Activated CD8-positive, alpha-beta memory T cell treated with anti-CD3 and anti-CD28 coated beads for 4 hours (primary cell): ENCODE measurements around the gene MEGF9.

Experiments
- DNase-seq, 2 donors: peaks; one replicate each; pipeline ENCODE4 v3.0.0-alpha.2; 2020; ENCODE audit warnings: low read depth in 2 of 2

The MEGF9 gene

DNA sequence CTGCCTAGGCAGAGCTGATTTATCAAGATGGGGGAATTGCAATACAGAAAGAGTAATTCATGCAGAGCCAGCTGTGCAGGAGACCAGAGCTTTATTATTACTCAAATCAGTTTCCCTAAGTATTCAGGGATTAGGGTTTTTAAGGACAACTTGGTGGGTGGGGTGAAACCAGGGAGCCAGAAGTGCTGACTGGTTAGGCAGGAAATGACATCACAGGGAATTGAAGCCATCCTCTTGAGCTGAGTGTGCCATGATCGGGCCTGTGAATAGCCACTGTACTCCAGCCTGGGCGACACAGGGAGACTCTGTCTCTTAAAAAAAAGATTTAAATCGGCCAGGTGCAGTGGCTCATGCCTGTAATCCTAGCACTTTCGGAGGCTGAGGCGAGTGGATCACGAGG is 89.0 kb downstream of the MEGF9 start:
- no peak for DNase-seq

DNA sequence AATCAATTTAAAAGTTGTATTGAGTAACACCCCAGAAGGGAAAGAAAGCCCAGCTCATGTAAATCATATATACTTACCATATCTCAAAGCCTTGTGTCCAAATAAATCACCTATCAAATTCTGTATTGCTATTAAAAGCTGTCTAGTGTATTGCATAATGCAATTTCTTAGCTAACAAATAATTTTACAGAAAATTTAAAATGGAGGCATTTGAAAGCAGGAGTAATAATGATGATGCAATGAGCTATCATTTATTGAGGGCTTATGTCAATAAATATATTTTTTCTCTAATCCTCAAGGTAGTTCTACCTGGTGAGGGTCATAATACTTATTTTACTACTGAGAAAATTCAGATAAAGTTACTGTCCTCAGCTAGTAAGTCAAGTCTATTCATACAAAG is 91.5 kb downstream of the MEGF9 start:
- DNase-seq = no peak

DNA sequence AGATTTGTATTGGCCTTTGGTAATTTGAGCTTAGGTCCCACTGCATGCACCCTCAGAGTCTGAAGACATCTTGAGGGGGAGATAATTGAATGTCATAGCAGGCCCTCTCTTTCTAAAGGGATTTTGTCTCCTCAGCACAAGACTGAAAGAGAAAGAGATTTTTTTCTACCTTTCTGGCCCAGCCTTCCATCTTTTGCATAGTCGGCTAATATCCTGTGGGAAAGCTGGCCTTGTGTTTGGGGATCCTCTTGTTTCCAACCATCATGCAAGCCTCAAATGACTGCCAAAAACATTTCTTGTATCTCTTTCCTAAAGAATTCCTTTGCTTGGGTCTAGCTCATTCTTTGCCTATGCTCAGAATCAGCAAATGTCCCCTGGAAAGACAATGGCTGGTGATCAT is 92.3 kb downstream of the MEGF9 start:
- no peak for DNase-seq

DNA sequence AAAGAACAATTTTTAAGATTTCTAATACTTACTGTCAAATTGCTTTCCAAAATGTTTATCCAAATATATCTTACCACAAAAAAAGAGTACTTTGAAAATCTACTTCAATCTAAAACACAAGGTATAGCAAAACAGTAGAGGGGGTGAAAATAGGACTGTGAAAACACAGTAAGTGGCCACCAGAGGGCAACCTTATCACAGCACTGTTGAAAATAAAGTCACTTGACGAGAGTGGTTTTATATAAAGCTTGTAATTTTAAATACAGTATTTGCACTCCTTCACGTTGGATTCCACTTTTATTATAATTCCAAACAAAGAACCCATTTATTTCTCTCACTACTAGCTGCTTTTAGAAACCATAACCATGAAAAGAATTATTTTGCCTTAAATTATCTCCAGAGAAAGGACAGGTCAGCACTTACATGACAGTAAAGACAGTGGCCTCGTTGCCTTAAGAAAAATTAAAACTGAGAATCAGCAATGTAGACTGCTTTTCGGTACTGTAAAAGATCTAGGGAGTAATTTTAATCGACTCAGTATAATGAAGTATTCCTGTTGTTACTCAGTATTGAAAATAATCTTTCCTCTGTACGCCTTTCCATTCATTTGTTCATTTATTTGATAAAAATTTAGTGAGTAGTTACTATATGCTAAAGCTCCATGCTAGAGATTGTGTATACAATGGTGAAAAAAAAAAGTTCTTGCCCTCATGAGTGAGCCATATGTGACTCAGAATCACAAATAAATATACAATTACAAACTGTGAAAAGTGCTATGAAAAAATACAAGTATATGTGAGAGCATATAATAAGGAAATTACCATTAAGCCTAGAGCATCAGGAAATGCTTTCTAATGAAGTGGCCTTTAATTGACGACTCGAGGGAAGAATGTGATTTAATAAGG is 94.3 kb downstream of the MEGF9 start:
- peak; percentile 5 to 34 for DNase-seq

DNA sequence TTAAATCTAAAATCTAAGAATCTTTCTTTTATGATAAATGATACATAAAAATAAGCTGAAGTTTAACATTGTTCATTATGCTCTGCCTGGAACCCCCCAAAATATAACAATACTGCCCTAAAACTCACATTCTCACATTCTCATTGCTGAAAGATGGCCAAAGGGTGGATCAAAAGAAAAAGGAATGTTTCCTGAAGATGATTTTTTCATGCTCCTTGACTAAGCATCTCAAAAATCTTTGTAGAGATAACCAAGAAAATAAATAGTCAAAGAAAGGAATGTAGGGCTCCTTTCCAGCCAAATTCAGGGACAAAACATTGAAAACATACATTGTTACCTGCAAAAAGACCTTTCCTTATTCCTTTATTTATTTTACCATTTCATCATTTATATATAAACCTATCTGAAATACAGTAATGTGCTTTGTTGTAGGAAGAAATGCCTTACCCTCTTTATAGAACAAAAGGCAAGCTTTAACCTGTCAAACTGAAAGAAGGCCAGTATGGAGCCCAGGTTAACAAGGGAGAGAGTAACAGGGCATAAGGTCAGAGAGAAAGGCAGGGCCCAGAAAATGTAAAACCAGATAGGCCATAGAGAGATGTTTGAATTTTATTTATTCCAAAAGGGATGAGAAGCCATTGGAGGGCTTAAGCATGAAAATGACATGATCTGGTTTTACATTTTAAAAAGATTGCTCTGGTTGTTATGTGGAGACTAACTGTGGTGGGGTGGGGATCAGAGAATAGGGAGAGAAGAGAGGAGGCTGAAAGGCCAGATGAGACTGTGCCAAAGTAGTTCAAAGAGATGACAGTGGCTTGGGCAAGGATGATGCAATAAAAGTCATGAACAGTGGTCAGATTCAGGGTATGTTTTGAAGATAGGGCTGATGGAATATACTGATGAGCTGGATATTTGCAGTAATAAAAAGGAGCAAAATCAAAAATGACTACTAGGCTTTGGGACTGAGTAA is 97.0 kb downstream of the MEGF9 start:
- DNase-seq = no peak

DNA sequence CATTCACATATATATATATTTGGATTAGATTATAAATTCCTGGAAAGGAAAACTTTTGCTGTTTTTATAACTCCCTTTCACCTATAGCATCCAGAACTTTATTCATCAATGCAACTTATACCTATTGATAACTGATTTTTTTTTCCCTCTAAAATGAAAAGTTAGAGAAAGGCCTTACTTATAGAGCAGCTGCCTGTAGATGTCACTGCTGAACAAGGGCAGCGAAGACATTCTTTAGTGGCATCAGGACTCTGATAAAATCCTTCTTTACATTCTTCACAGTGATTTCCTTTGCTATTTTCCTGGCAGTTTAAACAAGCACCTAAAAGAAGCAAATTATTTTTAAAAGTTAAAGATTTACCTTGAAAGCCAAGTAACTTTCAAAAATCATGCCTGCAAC is 102.1 kb downstream of the MEGF9 start:
- DNase-seq = no peak

DNA sequence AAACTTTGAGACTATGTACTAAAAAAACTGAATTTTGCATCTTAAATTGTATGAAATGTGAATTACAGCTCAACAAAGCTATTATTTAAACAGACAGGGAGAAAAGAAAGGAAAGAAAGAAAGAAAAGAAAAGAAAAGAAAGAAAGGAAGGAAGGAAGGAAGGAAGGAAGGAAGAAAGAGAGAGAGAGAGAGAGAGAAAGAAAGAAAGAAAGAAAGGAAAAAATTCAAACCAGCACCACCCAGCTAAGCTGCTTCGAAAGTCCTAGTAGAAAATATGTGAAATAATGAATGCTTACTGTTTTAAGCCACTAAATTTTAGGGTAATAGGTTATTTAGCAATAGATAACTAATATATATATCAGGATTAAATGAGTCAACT is 102.6 kb downstream of the MEGF9 start:
- DNase-seq = no peak

DNA sequence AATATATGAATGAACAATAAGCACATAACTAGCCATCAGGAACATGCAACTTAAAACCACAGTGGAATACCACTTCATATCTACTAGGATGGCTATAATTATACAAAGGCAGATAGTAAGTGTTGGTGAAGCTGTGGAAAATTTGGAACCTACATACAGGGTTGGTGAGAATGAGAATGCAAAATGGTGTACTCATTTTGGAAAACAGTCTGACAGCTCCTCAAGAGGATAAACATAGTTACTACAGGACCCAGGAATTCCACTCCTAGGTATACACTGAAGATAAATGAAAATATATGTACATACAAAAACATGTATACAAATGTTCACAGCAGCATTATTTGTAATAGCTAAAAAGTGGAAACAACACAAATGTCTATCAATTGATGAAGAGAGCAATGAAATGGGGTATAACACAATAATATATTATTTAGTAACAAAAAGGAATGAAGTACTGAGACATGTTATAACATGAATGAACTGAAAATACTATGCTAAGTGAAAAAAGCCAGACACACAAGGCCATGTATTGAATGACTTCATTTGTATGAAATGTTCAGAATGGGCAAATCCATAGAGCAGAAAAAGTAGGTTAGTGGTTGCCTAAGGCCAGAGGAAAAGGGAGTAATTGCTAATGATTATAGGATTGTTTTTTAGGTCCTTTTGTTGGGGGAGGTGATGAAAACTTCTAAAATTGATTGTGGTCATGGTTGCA is 103.1 kb downstream of the MEGF9 start:
- no peak for DNase-seq

DNA sequence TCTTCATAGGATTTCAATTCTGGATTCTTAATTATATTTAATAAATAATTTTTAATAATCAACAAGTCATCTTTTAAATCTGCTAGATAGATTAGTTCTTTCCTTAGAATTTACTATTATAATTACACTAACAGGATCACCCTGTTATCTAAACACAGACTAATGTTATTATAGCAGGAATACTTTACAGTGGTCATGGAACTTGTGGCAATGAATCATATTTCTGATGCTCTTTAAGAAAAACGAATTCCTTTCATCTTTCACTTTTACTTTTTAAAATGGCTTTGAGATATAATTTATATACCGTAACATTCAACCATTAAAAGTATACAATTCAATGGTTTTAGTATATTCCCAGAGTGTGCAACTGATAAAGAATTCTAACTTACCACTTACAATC is 104.6 kb downstream of the MEGF9 start:
- no peak for DNase-seq

DNA sequence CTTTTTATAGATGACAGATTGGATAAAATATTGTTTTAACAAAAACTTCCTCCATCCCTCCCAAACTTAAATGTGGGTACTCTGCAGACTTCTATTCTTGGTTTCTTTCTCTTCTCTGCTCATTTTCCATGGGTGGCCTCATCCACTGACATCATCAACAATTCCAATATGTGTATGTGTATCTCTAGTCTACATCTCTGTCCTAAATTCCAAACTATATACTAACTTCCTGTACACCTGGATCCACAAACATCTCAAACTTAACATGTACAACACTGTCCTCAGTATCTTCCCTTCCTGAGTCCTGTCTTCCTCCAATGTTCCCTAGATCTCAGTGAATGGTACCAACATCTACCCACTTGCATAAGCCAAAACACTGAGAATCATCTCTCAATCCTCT is 105.8 kb downstream of the MEGF9 start:
- DNase-seq = no peak

DNA sequence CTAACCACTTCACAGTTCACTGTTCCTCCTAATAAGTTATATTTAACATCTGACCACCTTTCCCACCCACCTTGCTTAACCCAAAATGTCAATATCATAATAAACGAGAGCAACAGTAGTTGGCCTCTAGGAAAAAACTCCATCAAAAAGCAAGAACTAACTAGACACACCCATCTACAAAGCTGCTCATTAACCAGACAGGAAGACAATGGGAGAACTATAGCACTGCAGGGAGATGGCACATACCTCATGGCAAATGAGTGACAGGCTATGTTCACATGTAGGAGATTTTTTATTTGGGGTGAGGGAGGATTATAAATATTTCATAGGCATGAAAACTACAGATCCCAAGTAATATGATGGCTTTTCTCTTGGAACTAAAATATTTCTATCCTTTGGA is 110.7 kb downstream of the MEGF9 start:
- no peak for DNase-seq

DNA sequence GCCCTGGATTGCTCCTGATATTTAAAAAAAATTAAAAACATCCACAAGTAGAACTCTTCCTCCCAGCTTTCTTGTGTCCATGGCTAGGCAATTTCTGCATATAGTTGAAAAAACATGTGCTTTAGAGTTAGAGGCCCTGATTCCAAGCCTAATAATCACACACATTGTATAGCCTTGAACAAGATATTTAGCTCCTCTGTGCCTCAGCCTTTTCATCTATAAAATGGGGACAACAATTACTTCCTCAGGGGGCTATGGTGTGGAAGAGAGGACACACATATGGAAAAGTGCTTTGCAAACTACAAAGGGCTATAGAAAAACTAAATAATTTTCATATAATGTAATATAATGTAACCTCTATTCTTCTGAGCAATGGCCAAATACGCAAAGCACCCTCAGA is 111.3 kb downstream of the MEGF9 start:
- no peak for DNase-seq

DNA sequence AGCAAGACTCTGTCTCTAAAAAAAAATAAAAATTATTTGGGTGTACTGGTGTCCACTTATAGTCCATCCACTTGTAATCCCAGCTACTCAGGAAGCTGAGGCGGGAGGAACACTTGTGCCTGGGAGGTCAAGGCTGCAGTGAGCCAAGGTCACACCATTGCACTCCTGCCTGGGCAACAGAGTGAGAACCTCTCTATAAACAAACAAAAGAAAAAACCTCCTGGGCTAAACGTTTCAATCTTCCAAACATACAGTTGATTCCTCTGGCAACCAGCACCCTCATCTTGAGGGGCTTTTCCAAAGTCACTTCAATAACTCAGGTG is 120.4 kb downstream of the MEGF9 start:
- no peak for DNase-seq

DNA sequence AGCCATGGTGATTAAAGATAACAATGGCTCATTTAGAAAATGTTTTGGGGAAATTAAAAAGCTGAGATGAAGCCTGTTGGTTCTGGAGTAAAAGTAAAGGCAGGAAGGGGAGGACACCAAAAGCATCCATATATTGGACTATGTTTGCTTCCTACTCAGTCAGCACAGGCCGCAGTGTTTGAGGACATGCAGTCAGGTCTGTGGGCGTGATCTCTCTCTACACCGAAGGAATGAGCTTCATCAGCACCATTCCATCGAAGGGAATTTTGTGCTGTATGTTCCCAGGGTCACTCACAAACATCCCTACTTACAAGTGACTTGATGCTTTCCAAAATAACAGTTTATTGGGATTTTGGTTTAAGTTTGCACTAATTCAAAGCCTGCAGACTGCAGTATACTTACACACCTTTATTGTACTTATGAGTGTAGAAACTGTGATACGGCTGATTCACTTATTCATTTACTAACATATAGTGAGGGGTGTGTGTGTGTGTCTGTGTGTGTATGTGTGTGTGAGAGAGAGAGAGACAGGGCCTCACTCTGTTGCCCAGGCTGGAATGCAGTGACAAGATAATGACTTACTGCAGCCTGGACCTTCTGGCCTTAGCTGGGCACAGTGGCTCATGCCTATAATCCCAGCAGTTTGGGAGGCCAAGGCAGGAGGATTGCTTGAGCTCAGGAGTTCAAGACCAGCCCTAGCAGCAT is 120.9 kb downstream of the MEGF9 start:
- DNase-seq = no peak

DNA sequence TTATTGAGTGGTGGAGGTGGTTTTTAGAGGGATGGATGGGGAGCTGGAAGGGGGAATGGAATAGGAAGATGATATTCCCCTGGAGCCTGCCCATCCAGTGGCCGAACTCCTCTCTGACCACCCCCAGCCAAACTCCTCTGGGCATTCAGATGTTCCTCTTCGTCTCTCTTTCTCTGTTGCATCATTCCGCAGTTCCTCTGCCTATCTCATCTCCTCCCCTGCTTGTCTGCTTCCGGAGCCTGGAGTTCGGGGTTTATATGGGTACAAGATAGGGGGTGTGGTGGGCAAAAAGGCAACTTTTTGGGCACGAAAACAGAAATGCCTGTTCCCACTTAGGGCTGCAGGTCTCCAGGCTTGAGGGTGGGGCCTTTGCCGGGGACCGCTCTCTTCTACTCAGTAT is 122.1 kb downstream of the MEGF9 start:
- no peak for DNase-seq

DNA sequence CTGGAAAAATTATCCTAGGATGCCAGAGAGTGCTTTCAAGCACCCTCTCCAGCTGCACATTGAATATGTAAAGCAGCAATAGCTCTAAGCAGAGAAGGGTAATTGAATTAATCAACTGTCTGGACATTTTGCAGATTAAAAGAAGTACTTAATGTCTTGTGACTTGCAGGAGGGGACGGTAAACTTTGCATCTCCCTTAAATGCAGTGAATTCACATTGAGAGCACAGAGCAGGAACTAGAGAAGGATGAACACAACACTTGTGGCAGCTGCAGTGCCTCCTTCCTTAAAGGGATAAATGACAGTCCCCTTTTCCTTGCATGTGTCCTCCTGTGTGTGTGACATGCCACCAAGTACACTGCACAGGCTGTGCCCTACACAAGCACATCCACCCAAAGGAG is 126.9 kb downstream of the MEGF9 start:
- DNase-seq = no peak

DNA sequence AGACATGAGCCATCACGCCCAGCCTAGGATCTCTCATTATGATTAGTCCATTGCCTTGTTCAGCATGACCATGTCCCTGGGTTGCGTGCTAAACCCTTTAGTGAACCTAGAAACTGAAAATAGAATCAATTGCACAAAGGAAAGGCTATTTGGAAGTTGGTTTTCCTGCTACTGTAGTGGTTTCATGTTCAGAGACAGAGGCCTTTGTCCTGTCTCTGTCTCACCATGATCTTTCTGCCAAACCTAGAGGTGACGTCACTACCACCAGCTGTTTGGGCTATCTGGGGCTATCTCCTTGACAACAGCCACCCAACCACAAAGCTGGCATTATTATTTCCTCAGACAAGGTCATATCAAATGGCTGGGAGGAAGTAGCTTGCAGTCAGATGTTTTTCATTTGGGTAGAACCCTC is 130.3 kb downstream of the MEGF9 start:
- DNase-seq = no peak

DNA sequence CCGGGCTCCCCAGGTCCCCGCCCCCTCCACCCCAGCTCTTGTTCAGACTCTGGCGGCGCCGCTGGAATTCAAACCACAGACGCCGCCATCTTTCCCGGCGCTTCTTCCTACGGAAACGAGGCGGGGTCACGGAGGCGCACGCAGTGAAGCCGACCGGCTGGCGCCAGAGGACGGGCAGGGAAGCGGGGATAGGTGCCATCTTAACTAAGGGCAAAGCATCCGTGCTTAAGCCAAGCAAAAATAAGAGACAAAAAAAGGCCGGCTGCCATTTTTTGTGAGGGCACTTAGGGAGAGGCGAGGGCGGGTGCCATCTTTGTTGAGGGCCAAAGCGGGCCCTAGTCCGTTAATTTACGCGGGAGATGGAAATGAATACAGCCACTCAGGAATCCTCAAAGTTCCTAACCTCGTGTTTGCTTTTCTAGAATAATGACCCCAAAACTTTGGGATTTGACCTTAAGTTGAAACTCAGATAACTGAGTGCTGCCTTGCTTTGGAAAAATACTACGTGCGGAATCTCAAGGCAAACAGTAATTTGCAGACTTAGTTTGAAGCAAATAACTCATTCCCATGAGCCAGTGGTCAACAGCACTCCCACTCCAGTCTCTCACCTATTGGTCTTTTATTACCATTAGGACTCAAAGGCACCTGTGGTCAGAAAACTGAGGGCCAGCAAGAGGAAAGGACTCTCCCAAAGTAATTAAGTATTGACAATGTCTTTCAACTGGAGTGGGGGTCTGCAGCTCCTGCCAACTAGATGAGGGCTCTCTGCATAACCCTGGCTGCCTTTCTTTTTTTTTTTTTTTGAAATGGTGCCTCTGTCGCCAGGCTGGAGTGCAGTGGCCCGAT is 134.0 kb downstream of the MEGF9 start, which contains the start of gene CDK5RAP2:
Gene CDK5RAP2 (minus strand): TSS at position 117 of the 846 bp plus-strand sequence. CDS start 189 bp downstream, outside the sequence.
- DNase-seq = peak; percentile 79 to 85

DNA sequence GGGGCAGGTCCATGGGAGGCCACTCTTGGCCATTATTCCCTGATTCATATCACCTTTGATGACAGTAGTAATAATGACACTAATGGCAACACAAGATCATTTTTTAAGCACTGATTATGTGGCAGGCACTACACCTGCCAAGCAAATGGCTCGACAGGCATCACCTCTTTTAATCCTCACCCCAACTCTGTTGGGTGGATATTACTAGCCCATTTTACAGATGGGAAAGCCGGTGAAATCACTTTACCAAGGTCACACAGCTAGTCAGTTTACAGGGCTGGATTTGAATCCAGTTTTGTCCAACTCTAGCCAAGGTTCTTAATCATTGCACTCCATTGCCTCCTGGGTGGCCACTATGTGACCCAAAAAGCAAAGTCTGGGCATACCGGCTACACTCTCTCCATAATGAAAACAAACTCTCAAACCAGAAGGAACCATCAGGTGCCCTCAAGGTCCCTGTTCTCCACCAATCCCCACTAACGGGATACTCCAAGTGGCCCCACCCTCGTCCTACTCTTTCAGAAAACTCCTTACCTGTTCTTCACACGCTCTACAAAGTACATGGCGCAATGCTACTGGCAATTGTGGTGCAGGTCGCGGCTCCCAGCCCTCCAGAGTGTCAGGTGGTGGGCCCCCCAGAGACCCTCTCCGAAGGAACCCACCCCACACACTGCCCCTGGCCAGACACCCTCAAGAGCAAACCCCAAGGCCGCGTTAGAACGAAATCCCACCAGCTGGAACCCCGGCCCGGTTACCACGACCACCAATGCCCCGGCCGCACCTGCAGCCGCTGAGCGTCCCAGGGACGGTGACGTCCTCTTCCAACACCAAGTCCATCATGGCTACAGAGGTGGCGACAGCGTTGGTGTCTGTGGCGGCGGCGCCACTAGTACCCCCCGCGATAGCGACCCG is 134.9 kb downstream of the MEGF9 start:
- DNase-seq = no peak
